Brain microvascular endothelial cell (primary cell): ENCODE measurements around the gene MYL11.

Experiments used
- DNase-seq: peaks from one replicate; pipeline ENCODE4 v3.0.0-alpha.2; 2020
- H3K27ac ChIP-seq: fragments of 250-450 bp; sonication (Bioruptor Pico); 2 replicates; pipeline ENCODE4 v1.5.1; 2020; ENCODE audit warnings: mild to moderate bottlenecking, moderate library complexity
- H3K27me3 ChIP-seq: fragments of 250-450 bp; sonication (Bioruptor Pico); replicated peaks from 2 replicates; pipeline ENCODE4 v1.5.1; 2020; ENCODE audit warnings: mild to moderate bottlenecking
- H3K36me3 ChIP-seq: fragments of 250-450 bp; sonication (Bioruptor Pico); replicated peaks from 2 replicates; pipeline ENCODE4 v1.5.1; 2020; ENCODE audit warnings: mild to moderate bottlenecking
- H3K4me3 ChIP-seq: 2 replicates; pipeline ENCODE4 v1.5.1; 2011; ENCODE audit warnings: low read depth, mild to moderate bottlenecking, control low read depth, low read length, moderate library complexity
- CTCF ChIP-seq: IDR thresholded peaks from 2 replicates; pipeline ENCODE4 v1.5.1; 2011; ENCODE audit warnings: low read depth, mild to moderate bottlenecking, moderate library complexity, low read length, control low read depth, inconsistent platforms; ENCODE audit errors: missing control alignments
- in situ Hi-C: cut with HindIII; loops from 2 replicates; pipeline ENCODE4 v1.10.0; 2017; ENCODE audit warnings: low sequenced_read_pairs, low pct_ligation_motif_present

The MYL11 gene

GRCh38 chr16:30417529-30418349 lies 43.1 kb downstream of the MYL11 start:
- peak overlapping the region; percentile 52 for H3K4me3 ChIP-seq
- no peaks in the 10 kb centered on the region for H3K27me3 ChIP-seq
- in situ Hi-C loops = no loop called here
- DNase-seq = peak; percentile 65
- peak; percentile 22 for TF ChIP-seq CTCF
- peaks cover 10% of the 10 kb centered on the region for H3K36me3 ChIP-seq
- H3K27ac ChIP-seq = no peak overlapping the region

- no peak overlapping the region for H3K27ac ChIP-seq
- H3K4me3 ChIP-seq = peak overlapping the region; percentile 52
- no peaks in the 10 kb centered on the region for H3K27me3 ChIP-seq
- in situ Hi-C loops = no loop called here
- DNase-seq = no peak
- H3K36me3 ChIP-seq = peaks cover 9% of the 10 kb centered on the region
- no peak for TF ChIP-seq CTCF
Observed at GRCh38 chr16:30418350-30419181, 44.0 kb downstream of the MYL11 start.

GRCh38 chr16:30421010-30421409 lies 46.4 kb downstream of the MYL11 start:
- Histone ChIP-seq H3K4me3 (no peak overlapping the region), H3K27ac (no peak overlapping the region), H3K36me3 (peaks cover 19% of the 10 kb centered on the region), H3K27me3 (no peaks in the 10 kb centered on the region)
- no peak for DNase-seq
- in situ Hi-C loops = no loop called here
- no peak for TF ChIP-seq CTCF
